ENCODE results near the gene IRX6. TPM values are rescaled to one million over a fixed set of nuclear protein-coding genes. Genes with fewer than 3 reads are reported as not detected.

The IRX6 gene
- total and polyA plus RNA-seq, 2 of the 8 experiments (the other 6 are each of a cell fraction or from before 2014, with no cell fraction given): 0.61 TPM; not detected in 1

DNA sequence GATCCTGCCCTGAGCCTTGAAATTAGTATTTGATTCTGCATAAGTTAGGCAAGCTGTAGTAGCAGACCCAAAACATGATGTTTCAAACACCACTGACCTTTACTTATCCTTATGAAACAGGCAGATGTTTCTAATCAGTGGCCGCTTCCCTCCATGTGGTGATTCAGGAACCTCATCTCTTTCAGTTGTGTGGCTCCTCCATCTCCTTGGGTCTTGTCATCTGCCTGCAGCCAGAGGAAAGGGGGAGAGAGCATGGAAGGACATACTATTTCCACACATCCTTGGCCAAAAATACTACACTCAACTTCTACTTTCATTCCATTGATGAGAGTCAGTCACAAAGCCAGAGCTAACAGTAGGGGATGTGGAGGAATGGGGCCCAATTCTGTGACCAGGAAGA is 41.6 kb upstream of the IRX6 start (continued):
- TF ChIP-seq TCF12 (IDR thresholded peaks at IDR 0.05; ENCODE audit: low read depth, low read length): no peak
- no peak for TF ChIP-seq ASH2L (IDR thresholded peaks at IDR 0.05; ENCODE audit: low read length)
- TF ChIP-seq CHD2 (IDR thresholded peaks at IDR 0.05; ENCODE audit: low read length): no peak
- no peak for TF ChIP-seq SIRT6 (IDR thresholded peaks at IDR 0.05; ENCODE audit: low read length)
